HG03139 (cell line): ENCODE data around the gene HS2ST1.
A peak's percentile ranks its signal among the peaks of the same experiment; 100 is the strongest.
"Not testable (repeated sequence)": the region's sequence is repeated elsewhere in the genome, so short reads cannot be mapped to it uniquely, and the experiment has no call there.

ENCODE experiments used
- ATAC-seq: cut with Tn5 transposase; IDR thresholded peaks from one replicate; pipeline ENCODE4 v1.9.1; 2021; ENCODE audit not compliant: unreplicated experiment

The HS2ST1 gene

GRCh38 chr1:87004857-87005256 lies 90.4 kb downstream of the HS2ST1 start:
- ATAC-seq = no peak

DNA sequence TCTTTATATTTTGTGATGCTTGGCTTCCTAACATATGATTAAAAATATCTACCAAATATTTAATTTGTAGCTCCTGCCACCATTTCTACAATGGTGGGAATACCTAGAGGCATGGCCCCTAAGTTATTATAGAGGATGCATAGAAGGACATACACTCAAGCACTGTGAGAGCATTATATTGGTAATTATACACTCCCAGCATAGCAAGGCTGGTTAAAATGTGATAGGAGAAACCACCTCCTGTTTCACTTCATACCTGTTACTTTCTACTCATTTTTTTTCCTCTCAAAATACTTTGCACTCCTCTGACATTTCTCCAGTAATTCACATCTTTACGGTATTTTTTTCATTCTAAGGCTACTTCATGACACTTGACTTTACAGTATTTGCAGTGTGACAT lies 92.9 kb downstream of the HS2ST1 start:
- ATAC-seq = peak; percentile 87

DNA sequence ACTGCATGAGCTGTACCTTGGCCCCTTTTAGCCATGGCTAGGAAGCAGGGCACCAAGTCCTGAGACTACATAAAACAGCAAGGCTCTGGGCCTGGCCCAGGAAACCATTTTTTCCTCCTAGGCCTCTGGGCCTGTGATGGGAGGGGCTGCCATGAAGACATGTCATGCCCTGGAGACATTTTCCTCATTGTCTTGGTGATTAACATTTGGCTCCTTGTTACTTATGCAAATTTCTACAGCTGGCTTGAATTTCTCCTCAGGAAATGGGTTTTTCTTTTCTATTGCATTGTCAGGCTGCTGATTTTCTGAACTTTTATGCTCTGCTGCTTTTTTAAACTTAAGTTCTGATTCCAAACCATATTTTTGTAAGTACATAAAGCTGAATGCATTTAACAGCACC lies 99.0 kb downstream of the HS2ST1 start:
- ATAC-seq = not testable (repeated sequence)

- ATAC-seq = no peak
Observed at GRCh38 chr1:87017998-87018672, 103.7 kb downstream of the HS2ST1 start.

DNA sequence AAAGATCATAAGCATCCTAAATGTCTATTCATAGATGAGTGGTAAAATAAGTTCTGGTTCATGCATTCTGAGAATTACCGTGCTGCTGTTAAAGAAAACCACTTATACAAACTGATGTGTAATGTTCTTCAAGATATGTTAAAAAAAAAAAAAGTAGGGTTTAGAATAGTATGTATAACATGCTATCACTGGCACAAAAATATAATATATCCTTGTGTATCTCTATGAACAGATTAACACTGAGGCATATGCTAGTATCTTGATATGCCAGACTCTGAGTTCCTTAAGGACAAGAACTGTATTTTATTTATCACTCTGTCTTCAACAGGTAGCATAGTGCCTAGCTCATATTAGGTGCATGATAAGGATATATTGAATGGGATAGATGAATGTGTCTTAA lies 108.9 kb downstream of the HS2ST1 start:
- no peak for ATAC-seq

GRCh38 chr1:87024936-87025540 lies 110.6 kb downstream of the HS2ST1 start:
- ATAC-seq = peak; percentile 65

- not testable (repeated sequence) for ATAC-seq
Observed at GRCh38 chr1:87027561-87027960, 113.1 kb downstream of the HS2ST1 start.

DNA sequence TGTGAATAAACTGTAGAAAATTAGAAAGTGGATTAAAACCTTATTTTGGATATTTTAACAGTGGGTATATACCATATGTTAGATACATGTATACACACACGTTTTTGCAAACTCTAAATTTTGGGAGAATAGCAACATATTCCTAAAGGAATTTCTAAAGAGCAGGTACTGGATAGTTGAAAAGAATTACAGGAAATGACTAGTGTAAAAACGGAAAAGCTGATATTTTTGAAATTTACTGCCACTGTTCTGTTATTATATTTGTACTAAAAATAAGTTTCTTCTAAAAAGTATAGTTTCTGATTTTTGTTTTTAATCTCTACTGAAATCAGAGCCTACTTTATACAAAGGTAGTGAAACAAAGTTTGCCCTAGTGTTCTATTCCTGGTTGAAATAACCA lies 114.1 kb downstream of the HS2ST1 start:
- no peak for ATAC-seq

DNA sequence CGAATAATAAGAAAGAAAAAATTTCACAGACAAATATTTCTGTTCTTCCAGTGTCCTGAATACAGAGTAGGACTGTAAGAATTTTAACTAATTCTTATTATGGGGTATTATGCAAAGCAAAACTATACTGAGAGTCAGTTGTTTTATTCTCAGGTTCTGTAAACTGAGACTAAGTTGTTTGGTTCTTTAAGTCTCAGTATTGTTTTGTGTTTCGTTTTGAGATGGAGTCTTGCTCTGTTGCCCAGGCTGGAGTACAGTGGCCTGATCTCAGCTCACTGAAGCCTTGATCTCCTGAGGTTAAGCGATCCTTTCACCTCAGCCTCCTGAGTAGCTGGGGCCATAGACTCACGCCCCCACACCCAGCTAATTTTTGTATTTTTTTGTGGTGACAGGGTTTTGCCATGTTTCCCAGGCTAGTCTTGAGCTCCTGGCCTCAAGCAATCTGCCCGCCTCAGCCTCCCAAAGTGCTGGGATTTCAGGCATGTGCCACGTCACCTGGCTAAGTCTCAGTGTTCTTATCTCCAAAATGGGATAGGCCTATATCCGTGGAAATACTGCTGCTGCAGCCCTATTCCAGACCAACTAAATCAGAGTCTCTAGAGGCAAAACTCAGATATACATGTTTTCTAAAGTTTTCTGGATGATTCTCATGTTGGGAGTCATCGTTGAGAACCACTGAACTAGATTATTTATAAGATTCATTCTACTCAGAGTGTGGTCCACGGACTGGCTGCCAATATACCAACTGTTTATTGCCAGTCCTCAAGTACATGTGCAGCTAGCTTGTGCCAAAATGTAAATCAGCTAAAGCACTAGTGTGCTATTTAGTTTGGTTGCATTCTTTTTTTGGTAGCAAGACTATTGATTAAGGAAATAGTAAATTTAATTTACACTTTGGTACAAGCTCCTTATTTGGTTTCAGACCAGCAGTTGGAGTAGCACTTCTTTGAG lies 116.6 kb downstream of the HS2ST1 start:
- ATAC-seq = peak; percentile 85

GRCh38 chr1:87034351-87034750 lies 119.9 kb downstream of the HS2ST1 start:
- ATAC-seq = no peak

GRCh38 chr1:87039096-87039495 lies 124.7 kb downstream of the HS2ST1 start:
- ATAC-seq = no peak

- no peak for ATAC-seq
Observed at GRCh38 chr1:87042111-87042811, 127.8 kb downstream of the HS2ST1 start.

DNA sequence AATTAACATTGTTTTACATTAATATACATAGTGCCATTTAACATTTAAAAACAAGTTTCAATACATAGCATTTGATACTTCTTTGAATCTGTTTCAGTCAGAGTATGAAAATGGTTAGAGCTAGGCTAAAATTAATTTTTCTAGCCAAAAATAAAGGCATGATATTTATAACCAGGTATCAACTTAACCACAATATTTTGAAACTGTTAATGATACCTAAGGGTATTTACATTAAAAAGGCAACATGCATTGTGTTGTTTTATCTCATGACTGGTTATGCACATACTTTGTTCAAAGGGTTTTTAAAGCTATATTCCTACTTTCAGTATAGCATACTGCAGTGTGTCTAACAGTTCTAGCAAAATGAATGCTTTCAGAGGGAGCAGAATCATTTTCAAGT lies 130.0 kb downstream of the HS2ST1 start:
- no peak for ATAC-seq

DNA sequence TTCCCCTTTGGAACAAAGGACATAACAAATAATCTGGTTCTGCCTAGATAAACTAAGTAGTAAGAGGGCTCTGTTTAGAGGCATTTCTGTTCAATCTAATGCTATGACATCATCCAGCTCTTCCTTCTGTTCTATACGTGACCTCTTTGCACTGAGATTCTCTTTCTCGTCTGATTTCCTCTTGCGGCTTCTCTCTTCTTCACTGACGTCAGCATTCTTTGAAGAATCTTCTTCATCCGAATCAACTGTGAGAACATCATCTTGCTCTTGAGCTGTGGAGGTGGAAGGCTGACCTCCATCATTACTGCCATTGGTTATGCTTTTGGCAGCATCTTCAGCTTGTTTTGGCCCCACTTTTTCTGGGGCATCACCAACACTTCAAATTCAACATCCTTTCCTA lies 130.4 kb downstream of the HS2ST1 start:
- ATAC-seq = no peak

GRCh38 chr1:87045761-87046304 lies 131.4 kb downstream of the HS2ST1 start:
- ATAC-seq = no peak

- no peak for ATAC-seq
Observed at GRCh38 chr1:87046951-87047350, 132.5 kb downstream of the HS2ST1 start.

- no peak for ATAC-seq
Observed at GRCh38 chr1:87048237-87048636, 133.8 kb downstream of the HS2ST1 start.

DNA sequence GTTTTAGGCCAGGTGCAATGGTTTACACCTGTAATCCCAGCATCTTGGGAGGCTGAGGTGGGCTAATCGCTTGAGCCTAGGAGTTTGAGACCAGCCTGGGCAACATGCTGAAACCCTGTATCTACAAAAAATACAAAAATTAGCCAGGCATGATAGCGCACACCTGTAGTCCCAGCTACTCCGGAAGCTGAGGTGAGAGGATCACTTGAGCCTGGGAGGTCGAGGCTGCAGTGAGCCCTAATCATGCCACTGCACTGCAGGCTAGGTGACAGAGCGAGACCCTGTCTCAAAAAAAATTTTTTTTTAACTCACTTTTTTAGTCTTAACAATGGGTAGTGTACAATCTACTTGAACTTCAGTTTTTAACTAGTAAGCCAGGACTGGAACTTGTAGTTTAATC lies 137.5 kb downstream of the HS2ST1 start:
- ATAC-seq = no peak

DNA sequence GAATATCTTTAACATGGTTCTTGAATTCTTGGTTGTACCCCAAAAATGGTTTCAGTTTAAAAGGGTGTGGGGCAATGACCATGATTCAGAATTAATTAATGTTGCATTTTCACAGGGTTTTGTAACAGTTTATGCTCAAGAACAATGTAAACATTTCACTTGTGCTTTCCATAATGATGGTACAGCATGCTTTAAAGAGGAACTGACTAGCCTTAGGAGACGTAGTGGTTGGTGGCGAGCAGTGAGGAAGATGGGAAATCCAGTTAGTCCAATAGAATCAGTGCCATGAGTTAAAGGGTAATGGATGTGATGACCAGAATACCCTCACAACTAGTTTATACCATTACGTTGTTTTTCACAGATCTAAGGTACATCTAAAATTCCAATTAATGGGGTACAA lies 138.0 kb downstream of the HS2ST1 start:
- ATAC-seq = no peak

- no peak for ATAC-seq
Observed at GRCh38 chr1:87052961-87053360, 138.5 kb downstream of the HS2ST1 start.

- no peak for ATAC-seq
Observed at GRCh38 chr1:87053446-87053845, 139.0 kb downstream of the HS2ST1 start.
